ENCODE measurements around the gene CCDC87. TPM values are rescaled to one million over a fixed set of nuclear protein-coding genes. Genes with fewer than 3 reads are reported as not detected.

CCDC87 gene
- total RNA-seq, 1 donor from 2014 or later: 0.22 TPM

DNA sequence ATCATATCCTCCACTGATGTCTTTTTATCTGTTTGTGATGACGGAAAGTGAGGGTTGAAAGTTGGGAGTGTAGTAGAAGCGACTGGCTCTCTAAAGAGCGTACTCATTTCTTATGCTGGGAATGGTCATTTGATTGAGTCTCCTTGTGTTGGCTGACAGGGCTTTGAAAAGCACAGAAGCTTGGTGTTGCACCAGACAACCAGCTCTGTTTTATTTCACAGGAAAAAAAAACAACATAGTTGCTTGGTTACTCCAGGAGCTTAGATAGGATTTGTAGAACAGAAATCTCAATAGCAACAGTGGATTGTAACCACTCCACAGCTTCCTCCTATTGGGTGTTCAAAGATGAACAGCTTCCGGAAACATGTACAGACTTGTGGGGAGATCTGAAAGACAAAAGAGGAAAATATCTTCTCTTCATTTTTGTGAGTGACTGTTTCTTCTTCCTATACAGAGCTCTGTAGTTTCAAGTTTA, 26.3 kb upstream of the CCDC87 start:
- no peak overlapping the region for H2AFZ ChIP-seq (replicated peaks)
- TF ChIP-seq, protein P1, sequence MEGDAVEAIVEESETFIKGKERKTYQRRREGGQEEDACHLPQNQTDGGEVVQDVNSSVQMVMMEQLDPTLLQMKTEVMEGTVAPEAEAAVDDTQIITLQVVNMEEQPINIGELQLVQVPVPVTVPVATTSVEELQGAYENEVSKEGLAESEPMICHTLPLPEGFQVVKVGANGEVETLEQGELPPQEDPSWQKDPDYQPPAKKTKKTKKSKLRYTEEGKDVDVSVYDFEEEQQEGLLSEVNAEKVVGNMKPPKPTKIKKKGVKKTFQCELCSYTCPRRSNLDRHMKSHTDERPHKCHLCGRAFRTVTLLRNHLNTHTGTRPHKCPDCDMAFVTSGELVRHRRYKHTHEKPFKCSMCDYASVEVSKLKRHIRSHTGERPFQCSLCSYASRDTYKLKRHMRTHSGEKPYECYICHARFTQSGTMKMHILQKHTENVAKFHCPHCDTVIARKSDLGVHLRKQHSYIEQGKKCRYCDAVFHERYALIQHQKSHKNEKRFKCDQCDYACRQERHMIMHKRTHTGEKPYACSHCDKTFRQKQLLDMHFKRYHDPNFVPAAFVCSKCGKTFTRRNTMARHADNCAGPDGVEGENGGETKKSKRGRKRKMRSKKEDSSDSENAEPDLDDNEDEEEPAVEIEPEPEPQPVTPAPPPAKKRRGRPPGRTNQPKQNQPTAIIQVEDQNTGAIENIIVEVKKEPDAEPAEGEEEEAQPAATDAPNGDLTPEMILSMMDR (IDR thresholded peaks at IDR 0.05): no peak
- no peak for TF ChIP-seq EZH2phosphoT487 (IDR thresholded peaks at IDR 0.05)
- TF ChIP-seq EZH2 (IDR thresholded peaks at IDR 0.05): no peak
- peaks cover 34% of the 10 kb centered on the region for H3K4me1 ChIP-seq
- Mint-ChIP-seq H3K4me1 (peaks cover 40% of the 10 kb centered on the region), H3K27ac (no peak overlapping the region), H3K36me3 (peaks cover 36% of the 10 kb centered on the region), H3K9me3 (no peaks in the 10 kb centered on the region), H3K4me3 (peak overlapping the region; percentile 98), H3K27me3 (ENCODE audit: insufficient read depth, low read depth) (no peaks in the 10 kb centered on the region)
- no peaks in the 10 kb centered on the region for H3K27me3 ChIP-seq
- no peak overlapping the region for H3K27ac ChIP-seq
- H4K20me1 ChIP-seq (ENCODE audit: low read depth): peaks cover 76% of the 10 kb centered on the region
- no peaks in the 10 kb centered on the region for H3K36me3 ChIP-seq
- no peak for DNase-seq (ENCODE audit: low spot score)
- no peaks in the 10 kb centered on the region for H3K9me3 ChIP-seq (ENCODE audit: low read depth)
- H3K79me2 ChIP-seq (ENCODE audit: low read depth): peaks cover 85% of the 10 kb centered on the region
- peak overlapping the region; percentile 100 for H3K4me2 ChIP-seq
- H3F3A ChIP-seq (ENCODE audit: low read depth): peaks cover 58% of the 10 kb centered on the region
- peak overlapping the region; percentile 61 for H3K9ac ChIP-seq
- H3K4me3 ChIP-seq: peak overlapping the region; percentile 82

DNA sequence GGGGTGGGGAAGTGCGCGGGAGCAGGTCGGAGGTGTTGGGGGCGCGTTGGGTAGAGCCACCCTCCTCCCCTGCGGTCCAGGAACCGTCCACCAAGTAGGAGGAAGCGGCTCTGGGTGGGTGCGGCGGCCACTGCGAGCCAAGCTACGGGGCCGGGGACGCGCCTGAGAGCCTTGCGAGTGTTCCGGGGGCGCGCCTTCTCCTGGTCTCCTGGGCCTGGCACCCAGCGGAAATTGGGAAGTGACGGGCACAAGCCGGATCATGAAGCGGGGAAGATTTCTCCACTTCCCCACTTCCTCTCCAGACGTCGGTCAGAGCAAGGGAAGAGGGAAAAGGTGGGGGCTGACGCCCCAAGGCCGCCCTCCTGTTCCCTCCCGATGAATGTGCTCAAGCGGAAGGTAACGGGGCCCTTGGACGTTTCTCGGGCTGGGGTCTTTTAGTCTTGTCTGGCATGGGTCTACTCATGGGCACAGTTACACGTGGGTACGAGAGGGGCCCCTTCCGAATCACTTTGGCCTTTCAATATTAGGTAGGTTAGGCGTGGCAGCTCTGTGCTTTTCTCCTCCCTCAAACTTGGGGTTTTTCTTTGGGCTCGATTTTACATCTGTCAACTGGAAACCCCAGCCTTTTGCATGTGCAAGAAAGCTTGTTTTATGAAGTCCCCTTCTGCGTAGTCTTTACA, 24.4 kb upstream of the CCDC87 start:
- peaks cover 51% of the 10 kb centered on the region for H3F3A ChIP-seq (ENCODE audit: low read depth)
- DNase-seq (ENCODE audit: low spot score): no peak
- TF ChIP-seq EZH2 (IDR thresholded peaks at IDR 0.05) (no peak), EZH2phosphoT487 (IDR thresholded peaks at IDR 0.05) (no peak)
- TF ChIP-seq, protein P1 (IDR thresholded peaks at IDR 0.05): no peak
- no peaks in the 10 kb centered on the region for H3K27me3 ChIP-seq
- Mint-ChIP-seq H3K36me3 (peaks cover 26% of the 10 kb centered on the region), H3K9me3 (no peaks in the 10 kb centered on the region), H3K27ac (peak overlapping the region; percentile 80), H3K4me1 (peaks cover 35% of the 10 kb centered on the region), H3K27me3 (ENCODE audit: insufficient read depth, low read depth) (no peaks in the 10 kb centered on the region), H3K4me3 (peak overlapping the region; percentile 98)
- no peak overlapping the region for H3K27ac ChIP-seq
- H3K4me2 ChIP-seq: peak overlapping the region; percentile 100
- H3K4me1 ChIP-seq: peaks cover 34% of the 10 kb centered on the region
- H2AFZ ChIP-seq (replicated peaks): no peak overlapping the region
- H3K79me2 ChIP-seq (ENCODE audit: low read depth): peaks cover 67% of the 10 kb centered on the region
- H4K20me1 ChIP-seq (ENCODE audit: low read depth): peaks cover 57% of the 10 kb centered on the region
- H3K36me3 ChIP-seq: no peaks in the 10 kb centered on the region
- no peaks in the 10 kb centered on the region for H3K9me3 ChIP-seq (ENCODE audit: low read depth)
- H3K4me3 ChIP-seq: peak overlapping the region; percentile 82
- peak overlapping the region; percentile 61 for H3K9ac ChIP-seq

DNA sequence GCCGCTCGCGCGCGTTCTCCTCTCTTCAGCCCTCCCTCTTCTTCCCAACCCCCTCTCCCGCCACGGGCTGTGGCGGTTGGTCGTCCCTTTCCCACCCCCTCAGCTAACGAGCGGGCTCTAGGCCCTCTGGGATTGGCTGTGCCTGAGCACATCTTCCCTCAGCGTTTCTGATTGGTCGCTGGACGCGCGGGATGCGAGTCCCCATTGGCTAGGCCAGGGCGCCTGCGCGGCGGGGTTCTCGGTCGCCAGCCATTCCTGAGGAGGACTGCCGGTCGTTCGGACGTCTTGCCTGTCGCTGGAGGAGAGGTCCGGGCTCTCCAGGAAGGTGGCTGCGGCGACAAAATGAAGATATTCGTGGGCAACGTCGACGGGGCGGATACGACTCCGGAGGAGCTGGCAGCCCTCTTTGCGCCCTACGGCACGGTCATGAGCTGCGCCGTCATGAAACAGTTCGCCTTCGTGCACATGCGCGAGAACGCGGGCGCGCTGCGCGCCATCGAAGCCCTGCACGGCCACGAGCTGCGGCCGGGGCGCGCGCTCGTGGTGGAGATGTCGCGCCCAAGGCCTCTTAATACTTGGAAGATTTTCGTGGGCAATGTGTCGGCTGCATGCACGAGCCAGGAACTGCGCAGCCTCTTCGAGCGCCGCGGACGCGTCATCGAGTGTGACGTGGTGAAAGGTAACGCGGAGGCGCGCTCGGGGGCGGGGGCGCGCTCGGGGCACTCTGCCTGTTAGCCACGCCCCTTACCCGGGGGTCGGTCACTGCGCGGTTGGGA, 23.7 kb upstream of the CCDC87 start, which contains the start of gene RBM14:
Gene RBM14, plus strand, starts transcription at position 252 of the 776 bp plus-strand sequence. Its CDS starts 91 bp downstream, at position 343.
- Histone ChIP-seq H3K9me3 (ENCODE audit: low read depth) (no peaks in the 10 kb centered on the region), H3K4me1 (peaks cover 32% of the 10 kb centered on the region), H3K27ac (peak within 1 kb of the TSS; percentile 92), H3K36me3 (no peaks in the 10 kb centered on the region), H3K9ac (peak within 1 kb of the TSS; percentile 65), H3K27me3 (no peaks in the 10 kb centered on the region), H2AFZ (replicated peaks) (peak within 1 kb of the TSS; percentile 55), H4K20me1 (ENCODE audit: low read depth) (peaks cover 50% of the 10 kb centered on the region), H3K4me2 (peak within 1 kb of the TSS; percentile 100), H3K4me3 (peak within 1 kb of the TSS; percentile 82), H3F3A (ENCODE audit: low read depth) (peaks cover 49% of the 10 kb centered on the region), H3K79me2 (ENCODE audit: low read depth) (peaks cover 60% of the 10 kb centered on the region)
- Mint-ChIP-seq H3K27ac (peak within 1 kb of the TSS; percentile 98), H3K4me3 (peak within 1 kb of the TSS; percentile 98), H3K27me3 (ENCODE audit: insufficient read depth, low read depth) (no peaks in the 10 kb centered on the region), H3K9me3 (no peaks in the 10 kb centered on the region), H3K36me3 (peaks cover 24% of the 10 kb centered on the region), H3K4me1 (peaks cover 34% of the 10 kb centered on the region)
- TF ChIP-seq EZH2 (IDR thresholded peaks at IDR 0.05) (no peak), EZH2phosphoT487 (IDR thresholded peaks at IDR 0.05) (no peak)
- TF ChIP-seq, protein P1 (IDR thresholded peaks at IDR 0.05): no peak
- DNase-seq (ENCODE audit: low spot score): peak; percentile 100
